ENCODE measurements around the gene TEX14. TPM values are rescaled to one million over a fixed set of nuclear protein-coding genes. Genes with fewer than 3 reads are reported as not detected.

The TEX14 gene
- total RNA-seq, 1 donor from 2014 or later, result 0.13 TPM

DNA sequence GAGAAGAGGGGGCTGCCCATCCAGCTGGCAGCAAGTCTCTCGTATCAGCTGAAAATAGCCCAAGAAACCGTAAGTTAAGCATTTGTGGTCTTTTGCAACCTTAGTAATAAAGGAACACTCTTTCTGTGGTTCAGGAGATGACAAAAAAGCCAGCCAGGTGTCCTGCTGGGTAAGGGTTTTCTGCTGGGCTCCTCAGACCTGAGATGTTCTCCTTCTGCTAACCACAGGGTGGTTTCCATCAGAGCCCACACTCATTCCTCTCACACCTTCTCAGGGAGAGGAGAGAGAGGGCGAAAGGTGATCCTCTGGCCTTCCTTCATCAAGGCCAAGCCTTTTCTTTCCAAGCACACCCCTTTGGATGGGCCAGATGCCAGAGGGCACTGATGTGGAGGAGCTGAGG, 70.7 kb downstream of the TEX14 start:
- intact Hi-C loops (cut with DNase I), result no loop called here
- ATAC-seq (ENCODE audit: poor library complexity), result no peak
- DNase-seq, result no peak

DNA sequence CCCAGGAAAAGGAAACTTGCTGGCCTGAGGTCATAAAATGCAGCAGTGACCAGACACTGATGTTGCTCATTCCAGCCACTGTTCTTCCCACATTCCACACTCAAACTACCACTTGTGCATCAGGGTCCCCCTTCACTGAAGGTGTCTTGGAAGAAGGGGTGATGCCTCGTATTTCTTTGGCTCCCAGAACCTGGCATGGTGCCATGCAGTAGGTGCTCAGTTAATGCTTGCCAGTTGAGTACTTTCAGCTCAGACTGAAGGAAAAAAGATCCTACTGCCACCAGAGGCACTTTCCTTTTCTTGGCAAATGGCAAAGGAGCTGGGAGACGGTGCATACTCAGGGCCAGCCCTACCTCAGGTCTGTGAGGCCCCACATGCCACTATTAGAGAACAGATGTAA, 73.5 kb downstream of the TEX14 start:
- intact Hi-C loops (cut with DNase I), result no loop called here
- ATAC-seq (ENCODE audit: poor library complexity) (no peak), DNase-seq (no peak)

DNA sequence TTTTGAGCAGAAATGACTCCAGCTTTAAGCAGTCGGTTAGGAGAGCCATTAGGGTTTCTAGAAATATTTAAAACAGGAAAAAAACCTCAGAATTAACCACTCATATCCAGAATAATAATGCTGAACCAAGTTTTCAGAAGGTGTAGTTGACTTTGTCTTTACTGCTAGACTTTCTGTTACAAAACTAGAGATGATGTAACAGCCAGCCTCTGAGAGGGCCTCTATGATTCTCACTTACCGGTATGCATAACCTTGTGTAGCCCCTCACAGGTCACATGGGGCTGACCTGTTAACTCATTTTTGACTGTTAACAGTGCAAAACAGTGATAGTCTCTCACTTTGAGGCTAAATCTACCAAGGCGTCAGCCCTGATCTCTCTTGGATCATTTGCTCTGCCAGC, 74.3 kb downstream of the TEX14 start:
- intact Hi-C loops (cut with DNase I), result no loop called here

DNA sequence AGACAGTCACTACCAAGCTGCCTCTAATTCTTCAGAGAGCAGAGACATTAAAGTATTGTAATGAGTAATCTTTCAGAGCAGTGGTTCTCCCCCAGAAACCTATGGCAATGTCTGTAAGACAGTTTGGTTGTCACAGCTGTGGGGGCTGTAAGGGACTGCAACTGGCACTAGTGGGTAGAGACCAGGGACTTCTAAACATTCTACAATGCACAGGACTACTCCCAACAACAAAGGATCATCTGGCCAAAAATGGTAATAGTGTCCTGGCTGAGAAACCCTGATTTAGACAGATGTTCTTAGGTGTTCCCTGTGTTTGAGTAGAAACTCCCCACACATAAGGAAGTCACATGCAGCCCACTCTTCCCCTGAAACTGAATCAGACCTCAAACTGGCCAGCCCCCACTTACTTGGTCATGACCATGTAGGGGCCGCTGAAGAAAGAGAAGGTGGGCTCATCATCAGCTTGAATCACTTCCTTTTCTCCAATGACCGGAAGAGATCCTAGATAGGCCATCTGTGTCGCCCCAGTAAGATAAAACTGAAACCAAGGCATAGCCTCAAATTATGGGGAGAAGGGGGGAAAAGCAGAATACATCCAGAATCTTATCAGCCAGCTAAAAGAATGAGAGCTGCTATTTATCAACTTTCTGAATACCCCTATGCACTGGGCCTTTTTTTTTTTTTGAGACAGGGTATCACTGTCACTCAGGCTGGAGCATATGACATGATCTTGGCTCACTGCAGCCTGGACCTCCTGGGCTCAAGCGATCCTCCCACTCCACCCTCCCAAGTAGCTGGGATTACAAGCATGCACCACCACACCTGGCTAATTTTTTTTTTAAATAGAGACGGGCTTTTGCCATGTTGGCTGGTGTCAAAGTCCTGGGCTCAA, 75.8 kb downstream of the TEX14 start:
- no peak for DNase-seq
- intact Hi-C loops (cut with DNase I), result no loop called here
- no peak for ATAC-seq (ENCODE audit: poor library complexity)

More for the DNA sequence above, 74.3 kb downstream of the TEX14 start:
- ATAC-seq (ENCODE audit: poor library complexity) (no peak), DNase-seq (no peak)

DNA sequence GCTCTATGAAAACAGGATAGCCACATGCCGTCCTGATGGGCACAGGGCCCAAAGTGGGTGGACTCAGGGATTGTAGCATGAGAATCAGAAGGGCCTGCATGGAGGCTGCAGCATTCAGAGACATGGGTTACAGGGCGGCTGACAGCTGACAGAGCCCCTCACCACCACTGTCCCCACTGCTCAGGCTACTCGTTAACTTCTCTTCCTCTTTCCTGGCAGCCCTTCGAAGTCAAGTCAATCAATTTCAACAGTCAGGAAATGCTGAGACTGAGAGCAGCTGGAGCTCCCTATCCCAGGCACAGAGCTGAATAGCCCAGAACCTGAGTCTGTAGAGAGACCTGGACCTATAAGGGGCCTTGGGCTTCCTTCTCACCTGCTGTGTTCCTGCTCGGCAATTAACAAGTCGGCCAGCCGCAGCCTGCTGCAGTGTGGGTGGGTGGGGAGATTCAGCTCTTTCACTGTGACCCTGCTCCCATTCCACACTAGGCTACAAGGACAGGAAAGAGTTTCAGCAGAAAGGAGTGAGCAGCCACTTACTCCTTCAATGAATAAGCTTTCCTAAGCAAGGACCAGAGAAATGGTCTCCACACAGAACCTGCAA, 76.9 kb downstream of the TEX14 start:
- ATAC-seq (ENCODE audit: poor library complexity) (peak; percentile 22), DNase-seq (no peak)
- intact Hi-C loops (cut with DNase I), result no loop called here

DNA sequence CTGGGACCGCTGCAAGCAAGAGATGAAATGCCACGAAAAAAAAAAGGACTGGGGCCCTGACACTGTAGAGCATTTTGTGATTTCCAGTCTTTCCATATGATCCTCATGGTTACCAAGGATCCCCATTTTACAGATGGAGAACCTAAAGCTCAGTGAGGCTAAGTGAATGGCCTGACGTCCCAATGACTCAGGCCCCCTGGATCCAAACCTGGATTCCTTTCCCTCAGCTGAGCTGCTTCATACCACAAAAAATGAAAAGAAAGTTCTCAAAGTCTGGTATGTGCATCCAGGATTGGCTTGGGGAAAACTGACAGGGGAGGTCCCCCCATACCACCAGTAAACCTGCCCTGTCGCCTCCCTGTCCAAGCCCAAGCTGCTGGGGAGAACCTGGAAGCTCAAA, 80.5 kb downstream of the TEX14 start:
- no peak for ATAC-seq (ENCODE audit: poor library complexity)
- intact Hi-C loops (cut with DNase I), result no loop called here

DNA sequence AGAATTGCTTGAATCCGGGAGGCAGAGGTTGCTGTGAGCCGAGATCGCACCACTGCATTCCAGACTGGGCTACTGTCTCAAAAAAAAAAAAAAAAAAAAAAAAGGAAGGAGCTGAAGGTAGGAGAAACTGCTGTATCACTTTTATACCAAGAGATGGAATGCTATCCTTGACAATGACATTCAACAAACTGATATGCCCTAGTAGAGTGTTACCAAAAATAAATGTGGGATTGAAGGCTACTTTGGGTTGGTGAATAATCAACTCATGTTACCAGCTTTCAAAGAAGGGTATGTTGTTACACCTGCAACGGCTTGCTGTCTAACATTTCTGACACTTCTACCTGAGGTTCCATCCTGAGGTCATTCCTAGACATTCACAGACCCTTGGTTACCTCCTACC, 84.9 kb downstream of the TEX14 start:
- DNase-seq (no peak), ATAC-seq (ENCODE audit: poor library complexity) (peak; percentile 71)
- intact Hi-C loops (cut with DNase I), result no loop called here

More for the DNA sequence above, 80.5 kb downstream of the TEX14 start:
- DNase-seq, result no peak

DNA sequence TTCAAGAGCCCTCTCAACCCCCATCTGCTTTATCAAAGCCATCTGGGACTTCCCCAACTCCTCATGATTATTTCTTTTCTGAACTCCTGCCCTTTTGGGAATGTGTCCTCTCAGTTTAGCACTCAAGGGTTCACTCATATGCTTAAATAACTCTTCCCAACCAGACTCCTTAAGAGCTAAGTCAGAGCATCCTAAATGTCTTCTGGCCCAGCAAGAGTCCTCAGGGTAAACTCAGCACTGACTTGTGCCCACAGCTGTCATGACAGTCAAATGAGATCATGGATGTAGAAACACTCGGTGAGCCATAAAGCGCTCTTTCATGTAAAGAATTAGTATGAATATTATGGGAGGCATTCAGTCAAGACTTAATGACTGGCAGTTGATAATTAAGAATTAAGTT, 85.9 kb downstream of the TEX14 start:
- no peak for ATAC-seq (ENCODE audit: poor library complexity)
- intact Hi-C loops (cut with DNase I), result no loop called here

DNA sequence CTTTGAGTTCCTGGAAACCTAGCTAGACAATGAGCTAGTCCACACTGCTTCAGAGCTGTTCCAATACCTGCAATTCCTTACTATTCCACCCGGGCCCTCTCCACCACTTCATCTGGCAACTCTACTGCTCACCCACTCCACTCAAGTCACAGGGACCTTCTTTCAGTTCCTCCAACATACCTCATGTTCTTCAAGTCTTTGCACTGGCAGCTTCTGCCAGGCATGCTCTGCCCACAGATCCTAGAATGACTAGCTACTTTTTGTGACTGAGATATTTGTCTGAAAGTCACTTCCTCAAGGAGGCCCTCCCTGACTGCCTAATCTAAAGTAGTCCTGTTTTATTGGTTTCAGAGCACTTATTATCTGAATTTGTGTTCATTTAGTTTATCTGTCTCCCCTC, 86.4 kb downstream of the TEX14 start:
- DNase-seq (no peak), ATAC-seq (ENCODE audit: poor library complexity) (no peak)
- intact Hi-C loops (cut with DNase I), result no loop called here

More for the DNA sequence above, 85.9 kb downstream of the TEX14 start:
- no peak for DNase-seq

DNA sequence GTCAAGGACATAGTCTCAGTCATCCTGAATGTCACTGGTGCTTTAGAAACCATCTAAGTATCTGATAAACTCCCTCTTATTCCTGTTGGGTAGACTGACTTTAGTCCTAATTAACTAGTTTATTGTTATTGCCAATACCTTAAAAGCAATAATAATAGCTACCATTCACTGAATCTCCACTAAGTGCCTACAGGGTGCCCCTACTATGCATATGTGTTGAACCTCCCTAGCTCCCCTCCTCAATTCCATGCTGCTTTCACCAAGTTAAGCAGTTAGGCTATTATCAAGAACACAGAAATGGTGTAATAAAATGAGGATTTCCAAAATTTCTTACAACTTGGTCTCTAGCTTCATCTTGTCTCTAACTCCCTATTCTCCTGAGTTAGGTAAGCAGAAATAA, 89.9 kb downstream of the TEX14 start:
- ATAC-seq (ENCODE audit: poor library complexity) (no peak), DNase-seq (no peak)
- intact Hi-C loops (cut with DNase I), result no loop called here

DNA sequence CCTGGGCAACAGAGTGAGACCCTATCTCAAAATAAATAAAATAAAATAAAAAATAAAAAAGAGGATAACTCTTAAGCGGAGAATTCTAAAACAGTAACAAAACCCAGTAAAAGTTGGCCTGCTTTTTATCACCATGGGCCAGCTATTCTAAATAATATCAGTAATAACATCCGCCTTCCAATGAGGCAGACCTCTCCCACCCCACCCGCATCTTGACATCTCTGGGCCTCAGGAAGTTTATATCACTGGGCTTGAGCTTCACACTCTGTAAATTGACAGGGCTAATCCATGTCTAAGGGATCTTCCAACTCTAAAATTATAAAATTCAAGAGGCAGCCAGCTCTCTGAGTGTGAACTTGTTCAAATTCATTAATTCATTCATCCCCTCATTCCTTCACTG, 94.5 kb downstream of the TEX14 start:
- no peak for DNase-seq
- ATAC-seq (ENCODE audit: poor library complexity), result no peak
- intact Hi-C loops (cut with DNase I), result no loop called here

DNA sequence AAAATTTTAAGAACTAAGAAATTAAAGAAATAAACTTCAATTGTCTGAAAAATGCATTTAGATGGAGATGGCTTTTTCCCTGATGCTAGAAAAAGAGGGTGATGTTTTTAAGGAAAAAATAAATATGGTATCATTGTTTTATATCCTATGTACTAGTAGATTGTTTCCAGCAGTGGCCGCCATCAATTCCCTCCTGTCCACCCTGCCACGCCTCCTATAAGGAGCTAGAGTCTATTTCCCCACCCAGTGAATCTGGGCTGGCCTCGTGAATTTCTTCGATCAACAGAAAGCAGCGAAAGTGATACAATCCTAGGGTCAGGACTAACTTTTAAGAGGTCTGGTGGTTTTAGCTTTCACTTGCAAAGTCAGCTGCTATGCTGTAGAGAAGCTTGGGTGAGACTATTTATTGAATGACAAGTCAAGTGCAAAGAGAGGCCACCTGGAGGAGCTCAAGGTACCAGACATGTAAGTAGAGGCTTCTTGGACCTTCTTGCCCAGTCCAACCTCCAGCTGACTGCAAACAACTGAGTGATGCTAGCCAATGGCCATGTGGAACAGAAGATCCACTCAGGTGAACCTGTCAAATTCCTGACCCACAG, 96.6 kb downstream of the TEX14 start:
- DNase-seq, result no peak
- ATAC-seq (ENCODE audit: poor library complexity), result no peak
- intact Hi-C loops (cut with DNase I), result no loop called here

DNA sequence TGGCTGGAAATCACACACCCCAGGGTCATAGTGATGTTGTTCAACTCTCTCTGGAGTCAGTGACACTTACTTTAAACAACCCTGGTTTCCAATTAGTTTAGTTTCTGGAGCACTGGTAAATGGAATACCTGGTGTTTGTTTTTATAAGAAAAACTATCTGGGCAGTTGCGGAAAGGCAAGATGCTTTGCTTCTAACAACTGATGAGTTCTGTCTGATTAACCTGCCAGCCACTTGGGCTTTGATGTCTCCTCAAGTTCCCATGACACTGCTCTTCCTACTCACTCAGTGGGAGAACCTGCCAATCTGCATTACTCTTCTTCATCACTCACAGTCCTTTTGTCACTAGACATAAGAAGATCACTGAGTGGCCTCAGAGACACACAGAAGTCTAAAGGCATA, 98.7 kb downstream of the TEX14 start:
- no peak for ATAC-seq (ENCODE audit: poor library complexity)
- no peak for DNase-seq
- intact Hi-C loops (cut with DNase I), result no loop called here

DNA sequence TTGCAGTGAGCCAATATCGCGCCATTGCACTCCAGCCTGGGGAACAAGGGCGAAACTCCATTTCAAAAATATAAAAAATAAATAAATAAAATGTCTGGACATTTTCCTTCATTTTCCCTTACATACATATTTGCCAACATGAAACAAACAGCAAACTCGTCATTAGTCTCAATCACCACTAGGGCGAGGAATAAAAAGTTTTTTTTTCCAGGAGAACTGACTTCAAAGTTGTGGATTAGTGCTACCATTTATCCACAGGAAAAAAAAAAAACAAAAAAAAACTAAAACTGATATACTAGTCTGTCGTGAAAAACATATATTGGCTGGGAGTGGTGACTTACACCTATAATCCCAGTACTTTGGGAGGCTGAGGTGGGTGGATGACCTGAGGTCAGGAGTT, 100.4 kb downstream of the TEX14 start:
- intact Hi-C loops (cut with DNase I), result no loop called here
- DNase-seq (no peak), ATAC-seq (ENCODE audit: poor library complexity) (no peak)

DNA sequence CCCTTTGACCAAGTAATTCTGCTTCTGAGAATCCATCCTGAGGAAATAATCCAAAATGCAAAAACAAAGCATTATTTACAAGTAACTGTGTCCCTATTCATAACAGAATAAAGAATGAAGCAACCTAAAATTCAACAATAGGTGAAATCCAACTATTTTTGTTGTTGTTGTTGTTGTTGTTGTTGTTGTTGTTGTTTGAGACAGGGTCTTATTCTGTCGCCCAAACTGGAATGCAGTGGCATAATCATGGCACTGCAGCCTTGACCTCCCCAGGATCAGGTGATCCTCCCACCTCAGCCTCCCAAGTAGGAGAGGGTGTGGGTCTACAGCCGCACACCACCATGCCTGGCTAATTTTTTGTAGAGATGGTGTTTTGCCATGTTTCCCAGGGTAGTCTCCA, 101.5 kb downstream of the TEX14 start:
- intact Hi-C loops (cut with DNase I), result no loop called here
- ATAC-seq (ENCODE audit: poor library complexity) (no peak), DNase-seq (no peak)

DNA sequence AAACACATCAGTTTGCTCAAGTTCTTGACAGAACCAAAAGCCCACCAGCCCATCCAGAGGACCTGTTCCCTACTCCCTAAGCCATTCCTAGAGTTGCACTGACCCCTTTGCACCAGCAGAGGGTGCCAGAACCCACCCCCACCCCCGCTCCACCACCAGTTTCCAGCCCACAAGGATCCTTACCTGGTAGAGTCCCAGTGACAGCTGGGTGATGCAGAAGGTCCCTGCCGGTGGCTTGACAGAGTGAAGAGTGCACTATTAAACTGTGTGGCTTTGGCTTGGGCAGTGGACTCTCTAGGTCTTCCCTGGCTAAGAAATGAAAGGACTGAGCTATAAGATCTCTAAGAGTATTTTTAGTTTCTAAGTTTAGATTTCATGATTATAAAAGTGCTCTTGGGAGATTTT, 104.1 kb downstream of the TEX14 start:
- ATAC-seq (ENCODE audit: poor library complexity) (peak; percentile 82), DNase-seq (peak; percentile 48)
- intact Hi-C loops (cut with DNase I), result loop anchor here (5.0 to 10.0 kb wide), 2 partner anchors 65 to 417 kb away; no protein-coding TSS in a partner anchor

DNA sequence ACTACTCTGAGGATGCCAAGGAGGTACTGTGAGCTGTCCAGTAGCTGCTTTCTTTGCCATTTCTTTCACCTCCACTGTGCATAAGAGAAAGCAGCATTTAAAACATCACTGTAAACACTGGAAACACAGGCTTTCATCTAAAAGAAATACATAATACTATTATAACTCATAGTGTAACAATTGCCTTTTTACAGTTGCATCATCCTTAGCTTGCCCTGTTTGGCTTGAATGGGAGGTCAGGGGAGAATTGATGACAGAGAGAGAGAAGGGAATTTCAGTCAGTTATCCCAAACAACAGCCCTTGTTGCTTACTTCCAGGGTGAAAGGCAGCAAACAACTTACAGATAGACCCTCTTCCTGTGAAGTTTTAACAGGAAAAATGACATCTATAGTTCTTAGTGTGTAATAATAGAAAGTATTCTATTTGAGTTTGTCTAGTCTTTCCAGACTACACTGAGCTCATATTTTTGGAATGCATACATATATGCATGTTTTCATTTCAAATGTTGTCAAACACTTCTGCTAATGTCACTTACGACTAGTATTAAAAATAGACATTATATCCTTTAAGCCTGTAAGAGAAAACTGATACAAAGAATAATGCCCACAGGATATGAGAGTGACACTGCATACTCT, 105.7 kb downstream of the TEX14 start:
- ATAC-seq (ENCODE audit: poor library complexity) (no peak), DNase-seq (no peak)
- intact Hi-C loops (cut with DNase I), result loop anchor here (5.0 to 10.0 kb wide), 2 partner anchors 64 to 419 kb away; no protein-coding TSS in a partner anchor

DNA sequence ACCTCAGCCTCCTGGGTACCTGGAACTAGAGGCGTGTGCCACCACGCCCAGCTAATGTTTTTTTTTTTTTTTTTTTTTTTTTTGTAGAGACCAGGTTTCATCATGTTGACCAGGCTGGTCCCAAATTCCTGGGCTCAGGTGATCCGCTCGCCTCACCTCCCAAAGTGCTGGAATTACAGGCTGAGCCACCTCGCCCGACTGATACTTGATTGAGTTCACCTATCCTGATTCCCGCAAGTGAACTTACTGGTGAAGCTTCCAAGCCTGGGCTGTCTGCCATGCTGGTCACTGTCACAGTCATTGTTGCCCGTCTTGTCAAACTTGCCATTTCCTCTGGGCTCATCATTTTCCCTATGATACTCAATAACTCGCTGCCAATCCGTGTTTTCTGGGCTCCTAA, 106.3 kb downstream of the TEX14 start:
- intact Hi-C loops (cut with DNase I), result loop anchor here (5.0 to 10.0 kb wide), 2 partner anchors 63 to 419 kb away; no protein-coding TSS in a partner anchor
- ATAC-seq (ENCODE audit: poor library complexity) (no peak), DNase-seq (no peak)

DNA sequence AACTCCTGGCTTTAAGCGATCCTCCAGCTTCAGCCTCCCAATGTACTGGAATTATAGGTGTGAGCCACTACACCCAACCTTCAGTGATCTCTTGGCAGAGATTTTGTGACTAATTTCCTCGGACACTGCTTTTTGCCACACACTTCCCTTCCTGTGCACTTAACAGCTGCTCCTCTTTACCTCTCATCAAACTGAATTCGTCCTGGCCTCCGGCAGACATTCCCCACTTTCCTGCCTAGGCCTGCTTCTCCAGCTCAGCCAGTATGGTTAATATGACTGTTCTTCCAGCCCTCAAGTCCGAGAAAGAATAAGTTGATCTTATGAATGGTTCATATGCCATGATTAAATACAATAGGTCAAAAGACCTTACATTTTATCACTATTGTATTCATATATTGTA, 108.4 kb downstream of the TEX14 start:
- DNase-seq (no peak), ATAC-seq (ENCODE audit: poor library complexity) (no peak)
- intact Hi-C loops (cut with DNase I), result loop anchor here (10.0 kb wide), 1 partner anchor 421 kb away; no protein-coding TSS in a partner anchor

Measured in Right ventricle myocardium superior (tissue), 1 donor.